ENCODE results near the gene MASTL.

The MASTL gene

GRCh38 chr10:27225642-27226257 lies 70.6 kb downstream of the MASTL start:
- peak; percentile 32 for DNase-seq

GRCh38 chr10:27230022-27230421 lies 74.9 kb downstream of the MASTL start:
- no peak for DNase-seq

GRCh38 chr10:27235706-27236105 lies 80.6 kb downstream of the MASTL start:
- DNase-seq, result no peak
